Measurements from ENCODE around the gene MBD5.

DNA sequence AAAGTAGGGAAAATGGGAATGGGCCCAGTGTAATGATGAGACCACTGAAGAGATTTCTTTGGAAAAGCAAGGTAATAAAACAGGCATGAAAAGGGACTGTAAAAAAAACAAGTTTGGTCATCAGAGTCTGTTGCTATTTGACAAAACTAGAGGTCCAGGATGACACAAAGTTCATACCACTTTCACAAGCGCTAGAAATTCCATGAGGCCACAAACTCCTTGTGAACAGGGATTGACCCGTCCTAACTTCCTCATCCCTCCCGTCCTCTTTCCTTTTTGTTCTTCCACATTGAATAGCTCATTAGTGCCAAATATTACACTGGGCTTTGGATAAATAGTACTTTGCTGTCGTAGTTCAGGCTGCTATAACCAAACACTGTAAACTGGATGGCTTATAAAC lies 434.9 kb downstream of the MBD5 start:
- TF ChIP-seq, protein P1, sequence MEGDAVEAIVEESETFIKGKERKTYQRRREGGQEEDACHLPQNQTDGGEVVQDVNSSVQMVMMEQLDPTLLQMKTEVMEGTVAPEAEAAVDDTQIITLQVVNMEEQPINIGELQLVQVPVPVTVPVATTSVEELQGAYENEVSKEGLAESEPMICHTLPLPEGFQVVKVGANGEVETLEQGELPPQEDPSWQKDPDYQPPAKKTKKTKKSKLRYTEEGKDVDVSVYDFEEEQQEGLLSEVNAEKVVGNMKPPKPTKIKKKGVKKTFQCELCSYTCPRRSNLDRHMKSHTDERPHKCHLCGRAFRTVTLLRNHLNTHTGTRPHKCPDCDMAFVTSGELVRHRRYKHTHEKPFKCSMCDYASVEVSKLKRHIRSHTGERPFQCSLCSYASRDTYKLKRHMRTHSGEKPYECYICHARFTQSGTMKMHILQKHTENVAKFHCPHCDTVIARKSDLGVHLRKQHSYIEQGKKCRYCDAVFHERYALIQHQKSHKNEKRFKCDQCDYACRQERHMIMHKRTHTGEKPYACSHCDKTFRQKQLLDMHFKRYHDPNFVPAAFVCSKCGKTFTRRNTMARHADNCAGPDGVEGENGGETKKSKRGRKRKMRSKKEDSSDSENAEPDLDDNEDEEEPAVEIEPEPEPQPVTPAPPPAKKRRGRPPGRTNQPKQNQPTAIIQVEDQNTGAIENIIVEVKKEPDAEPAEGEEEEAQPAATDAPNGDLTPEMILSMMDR (IDR thresholded peaks at IDR 0.05): no peak
- TF ChIP-seq POLR2AphosphoS5 (IDR thresholded peaks at IDR 0.05) (no peak), POLR2A (IDR thresholded peaks at IDR 0.05) (no peak)
